ENCODE results near the gene SDF4. TPM values are rescaled to one million over a fixed set of nuclear protein-coding genes. Genes with fewer than 3 reads are reported as not detected.

The SDF4 gene
- total RNA-seq, 1 experiment from 2014 or later: 82.0 TPM

- H3K9me3 Mint-ChIP-seq: no peaks in the 10 kb centered on the region; a peak in 2 of 5 replicates
- H3K4ac ChIP-seq (ENCODE audit: low read depth, low read length): no peak overlapping the region
- H3K4me1 Mint-ChIP-seq: peaks cover 16 to 27% of the 10 kb centered on the region in 2 experiments
- no peak overlapping the region for H2AFZ ChIP-seq (ENCODE audit: low read length)
- H3K27me3 ChIP-seq (ENCODE audit: insufficient read depth, low read length): no peaks in the 10 kb centered on the region
- H3K56ac ChIP-seq (ENCODE audit: insufficient read length, low read depth, low read length): no peak overlapping the region
- H4K20me1 ChIP-seq (ENCODE audit: control insufficient read depth, insufficient read depth, insufficient read length): no peaks in the 10 kb centered on the region
- H3T11ph ChIP-seq (ENCODE audit: low read length): no peak overlapping the region
- no peak overlapping the region for H2BK120ac ChIP-seq (ENCODE audit: low read depth, low read length, poor library complexity, severe bottlenecking)
- H3K9me3 ChIP-seq (ENCODE audit: control insufficient read depth, low read depth, low read length): no peaks in the 10 kb centered on the region
- H2BK5ac ChIP-seq (ENCODE audit: insufficient read length, low read length): no peak overlapping the region
- no peak overlapping the region for H3K14ac ChIP-seq (ENCODE audit: insufficient read depth, low read length)
- H3K27ac ChIP-seq (ENCODE audit: insufficient read length, low read depth, low read length): no peak overlapping the region
- TF ChIP-seq, protein P1, sequence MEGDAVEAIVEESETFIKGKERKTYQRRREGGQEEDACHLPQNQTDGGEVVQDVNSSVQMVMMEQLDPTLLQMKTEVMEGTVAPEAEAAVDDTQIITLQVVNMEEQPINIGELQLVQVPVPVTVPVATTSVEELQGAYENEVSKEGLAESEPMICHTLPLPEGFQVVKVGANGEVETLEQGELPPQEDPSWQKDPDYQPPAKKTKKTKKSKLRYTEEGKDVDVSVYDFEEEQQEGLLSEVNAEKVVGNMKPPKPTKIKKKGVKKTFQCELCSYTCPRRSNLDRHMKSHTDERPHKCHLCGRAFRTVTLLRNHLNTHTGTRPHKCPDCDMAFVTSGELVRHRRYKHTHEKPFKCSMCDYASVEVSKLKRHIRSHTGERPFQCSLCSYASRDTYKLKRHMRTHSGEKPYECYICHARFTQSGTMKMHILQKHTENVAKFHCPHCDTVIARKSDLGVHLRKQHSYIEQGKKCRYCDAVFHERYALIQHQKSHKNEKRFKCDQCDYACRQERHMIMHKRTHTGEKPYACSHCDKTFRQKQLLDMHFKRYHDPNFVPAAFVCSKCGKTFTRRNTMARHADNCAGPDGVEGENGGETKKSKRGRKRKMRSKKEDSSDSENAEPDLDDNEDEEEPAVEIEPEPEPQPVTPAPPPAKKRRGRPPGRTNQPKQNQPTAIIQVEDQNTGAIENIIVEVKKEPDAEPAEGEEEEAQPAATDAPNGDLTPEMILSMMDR (conservative IDR thresholded peaks at IDR 0.05): no peak
- H3K79me2 ChIP-seq (ENCODE audit: insufficient read depth, low read length): no peaks in the 10 kb centered on the region
- H3K23ac ChIP-seq (ENCODE audit: insufficient read length, low read depth, low read length): no peak overlapping the region
- H3K4me2 ChIP-seq (ENCODE audit: insufficient read depth, insufficient read length, low read length): no peak overlapping the region
- no peak overlapping the region for H4K91ac ChIP-seq (ENCODE audit: insufficient read length, low read depth, low read length)
- DNase-seq: no peak
- H2BK20ac ChIP-seq (ENCODE audit: low read depth, low read length, poor library complexity, severe bottlenecking): no peak overlapping the region
- no peak overlapping the region for H2BK12ac ChIP-seq (ENCODE audit: insufficient read length, low read depth, low read length)
- H4K8ac ChIP-seq (replicated peaks; ENCODE audit: insufficient read length, low read depth, low read length): no peak overlapping the region
- no CpG with 5 or more reads among the region's 10 CpGs for WGBS (ENCODE audit: extremely low coverage, insufficient read length, low lambda C conversion rate)
- H3K4me1 ChIP-seq (ENCODE audit: insufficient read depth, low read length): no peaks in the 10 kb centered on the region
- H3K79me1 ChIP-seq (ENCODE audit: insufficient read depth, low read depth, low read length, poor library complexity, severe bottlenecking): no peaks in the 10 kb centered on the region
- 0 out of 7 replicates have a peak overlapping the region, but pooled peaks of 1 of the 3 experiments have one; percentile 81 for H3K27ac Mint-ChIP-seq
- H3K27me3 Mint-ChIP-seq (ENCODE audit: low read depth): peaks cover 3% of the 10 kb centered on the region; the same call in 1 of the 2 replicates
- no peak overlapping the region for H3K18ac ChIP-seq (ENCODE audit: insufficient read length, low read depth, low read length)
- no peak overlapping the region for H4K5ac ChIP-seq (ENCODE audit: insufficient read length, low read depth, low read length)
- no peak overlapping the region for H3K4me3 Mint-ChIP-seq
- no peaks in the 10 kb centered on the region for H3K23me2 ChIP-seq (ENCODE audit: insufficient read length, low read depth, low read length, poor library complexity, severe bottlenecking)
- H3K36me3 Mint-ChIP-seq (ENCODE audit: insufficient read depth in 1 of 3, low read depth in 3 of 3): peaks cover 27 to 77% (median 63%) of the 10 kb centered on the region in 3 experiments; a peak in 6 of 7 replicates
- H3K9ac ChIP-seq (ENCODE audit: extremely low read depth, insufficient read length, low read length): no peak overlapping the region
- H2AK5ac ChIP-seq (ENCODE audit: insufficient read length, low read length): no peak overlapping the region
- no peak overlapping the region for H2BK15ac ChIP-seq (ENCODE audit: low read depth, low read length)
Observed at GRCh38 chr1:1255611-1256010, 23.8 kb upstream of the SDF4 start.

Data from H9 (cell line).